Activated CD8-positive, alpha-beta memory T cell treated with anti-CD3 and anti-CD28 coated beads, Interleukin-2, amount 10 ng/mL, durations not matched to agents 7 days and 5 days (primary cell): ENCODE measurements around the gene NOS3. TPM values are rescaled to one million over a fixed set of nuclear protein-coding genes. Genes with fewer than 3 reads are reported as not detected.

ENCODE experiments used
- ATAC-seq: fragments of 150-1000 bp; cut with Tn5 transposase; one replicate; pipeline ENCODE4 v1.10.0; 2021; ENCODE audit warnings: moderate library complexity
- CTCF ChIA-PET: fragments of 350-600 bp; sonication (Branson Sonifier 250); formaldehyde crosslinking; loops from one replicate; lab custom pipeline; 2021; ENCODE audit warnings: antibody characterized with exemption; lab: Charles Lee
- DNase-seq: peaks from one replicate; pipeline ENCODE4 v3.0.0-alpha.2; 2020
- H3K27ac Mint-ChIP-seq: one replicate; pipeline ENCODE4 v1.8.0; 2021; ENCODE audit warnings: mild to moderate bottlenecking, mixed read lengths
- H3K27me3 Mint-ChIP-seq: one replicate; pipeline ENCODE4 v1.8.0; 2021; ENCODE audit warnings: mixed read lengths
- H3K36me3 Mint-ChIP-seq: one replicate; pipeline ENCODE4 v1.8.0; 2021; ENCODE audit warnings: mild to moderate bottlenecking, mixed read lengths
- H3K4me1 Mint-ChIP-seq: one replicate; pipeline ENCODE4 v1.8.0; 2021; ENCODE audit warnings: mixed read lengths
- H3K4me3 Mint-ChIP-seq: one replicate; pipeline ENCODE4 v1.8.0; 2021; ENCODE audit warnings: mild to moderate bottlenecking, moderate library complexity, mixed read lengths
- H3K9me3 Mint-ChIP-seq: one replicate; pipeline ENCODE4 v1.8.0; 2022; ENCODE audit warnings: low read depth, mixed read lengths
- total RNA-seq, 2 experiments: library from RNA; stranded (reverse); gene quantifications; one replicate each; pipeline ENCODE4 v1.2.3, GENCODE V29; 2021

Gene NOS3
- total RNA-seq = 10 to 100 TPM in 1 of 2 experiments, 1 to 10 TPM in 1; 6.4 to 10.8 TPM

DNA sequence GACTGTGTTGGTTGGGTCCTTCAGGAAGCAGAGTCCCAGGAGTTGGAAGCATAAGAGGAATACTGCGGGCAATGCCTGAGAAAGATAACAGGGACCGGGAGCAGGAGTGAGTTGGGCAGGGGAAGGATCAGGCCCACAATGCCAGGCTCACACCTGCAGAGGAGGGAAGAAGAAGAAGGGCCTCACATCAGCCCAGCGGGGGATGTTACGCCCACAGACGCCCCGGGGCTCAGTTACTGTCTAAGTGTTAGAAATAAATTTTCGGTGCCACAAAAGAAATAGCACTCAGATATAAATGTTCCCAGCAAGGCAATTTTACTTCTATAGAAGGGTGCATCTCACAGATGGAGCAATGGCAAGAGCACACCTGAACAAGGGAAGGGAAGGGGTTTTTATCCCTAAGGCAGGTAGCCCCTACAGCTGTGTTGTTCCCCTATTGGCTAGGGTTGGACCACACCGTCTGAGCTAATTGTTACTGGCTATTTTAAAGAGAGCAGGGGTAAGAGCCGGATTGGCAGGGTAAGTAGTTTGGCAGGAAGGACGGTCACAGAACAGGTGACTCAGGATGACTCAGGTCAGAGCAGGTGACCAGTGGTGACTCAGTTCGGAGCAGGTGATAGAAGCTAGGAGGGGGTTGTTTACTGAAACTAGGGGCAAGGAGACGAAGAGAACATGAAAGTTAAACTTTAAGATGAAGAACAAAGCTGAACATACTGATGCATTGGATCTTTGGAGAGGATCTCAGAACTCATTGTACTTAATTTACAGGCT, at the start of gene NOS3:
Gene NOS3, plus strand, starts transcription at position 602 of the 771 bp plus-strand sequence. CDS start 2,787 bp downstream, outside the sequence.
- Mint-ChIP-seq H3K27me3 (peaks cover 29% of the 10 kb centered on the region), H3K9me3 (no peaks in the 10 kb centered on the region), H3K4me3 (no peak within 1 kb of the TSS), H3K4me1 (peaks cover 10% of the 10 kb centered on the region), H3K36me3 (no peaks in the 10 kb centered on the region), H3K27ac (no peak within 1 kb of the TSS)
- DNase-seq (no peak), ATAC-seq (no peak)
- CTCF ChIA-PET = interaction anchor here (2.0 to 3.9 kb wide), 2 partner anchors 19 to 92 kb away, joined by 10 to 19 read pairs; no protein-coding TSS in a partner anchor

DNA sequence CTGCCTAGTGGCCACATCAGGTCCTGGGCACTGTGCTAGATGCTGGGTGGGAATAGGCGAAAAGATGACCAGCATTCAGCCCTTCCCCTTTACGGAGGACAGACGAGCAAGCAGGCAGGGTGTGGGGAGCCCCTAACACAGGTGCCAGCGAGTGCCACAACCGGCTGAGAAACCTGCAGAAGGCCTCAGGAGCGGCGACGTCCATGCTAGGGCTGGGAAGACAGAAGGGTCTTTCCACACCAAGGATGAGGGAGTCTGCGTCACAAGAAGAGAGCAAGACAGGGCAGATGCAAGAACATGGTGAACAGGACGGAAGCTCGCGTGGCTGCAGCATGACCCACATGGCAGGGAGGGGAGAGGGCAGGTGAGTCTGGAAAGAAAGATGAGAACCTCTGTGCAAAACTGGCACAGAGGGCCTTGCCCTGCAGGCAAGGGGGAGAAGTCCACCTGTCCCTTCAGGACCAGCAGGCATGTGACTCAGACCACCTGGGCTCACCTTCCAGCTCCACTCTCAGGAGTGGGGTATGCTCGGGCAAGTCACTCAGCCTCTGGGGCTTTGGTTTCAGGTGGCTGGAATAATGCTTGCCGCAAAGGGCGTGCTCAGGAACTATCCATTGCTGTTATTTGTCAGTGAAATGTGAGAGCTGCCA, 49.3 kb upstream of the NOS3 start:
- no peaks in the 10 kb centered on the region for H3K9me3 Mint-ChIP-seq
- no peaks in the 10 kb centered on the region for H3K36me3 Mint-ChIP-seq
- no peak for ATAC-seq
- CTCF ChIA-PET = no interaction called here
- DNase-seq = no peak
- H3K27ac Mint-ChIP-seq = no peak overlapping the region
- H3K4me1 Mint-ChIP-seq = peaks cover 29% of the 10 kb centered on the region
- no peak overlapping the region for H3K4me3 Mint-ChIP-seq
- H3K27me3 Mint-ChIP-seq = peaks cover 8% of the 10 kb centered on the region

DNA sequence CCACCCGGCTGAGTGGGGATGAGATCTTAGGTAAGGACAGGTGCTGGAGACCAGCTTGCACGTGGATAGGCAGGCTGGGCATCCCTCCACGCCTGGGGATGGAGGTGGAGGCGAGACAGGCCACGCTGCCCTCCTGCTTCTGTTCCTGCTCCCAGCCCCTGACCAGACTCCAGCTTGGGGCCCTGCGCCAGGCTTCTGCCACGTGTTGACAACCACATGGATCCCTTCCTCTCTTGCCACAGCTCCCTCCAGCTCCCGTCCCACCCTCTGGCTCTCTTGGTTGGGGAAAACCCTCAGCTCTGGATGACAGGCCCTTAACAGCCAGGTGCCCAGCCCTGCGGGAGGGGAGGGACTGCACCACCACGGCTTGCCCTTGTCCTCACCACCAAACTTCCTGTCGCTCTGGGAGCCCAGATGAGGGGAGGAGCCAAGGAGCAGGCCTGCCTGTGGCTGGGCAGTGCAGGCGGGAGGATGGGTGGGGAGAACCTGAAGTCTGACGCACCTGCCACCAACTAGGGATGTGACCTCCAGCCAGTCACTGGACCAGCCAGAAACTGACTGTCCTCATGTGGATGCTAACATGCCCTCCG, 48.7 kb upstream of the NOS3 start:
- CTCF ChIA-PET = no interaction called here

DNA sequence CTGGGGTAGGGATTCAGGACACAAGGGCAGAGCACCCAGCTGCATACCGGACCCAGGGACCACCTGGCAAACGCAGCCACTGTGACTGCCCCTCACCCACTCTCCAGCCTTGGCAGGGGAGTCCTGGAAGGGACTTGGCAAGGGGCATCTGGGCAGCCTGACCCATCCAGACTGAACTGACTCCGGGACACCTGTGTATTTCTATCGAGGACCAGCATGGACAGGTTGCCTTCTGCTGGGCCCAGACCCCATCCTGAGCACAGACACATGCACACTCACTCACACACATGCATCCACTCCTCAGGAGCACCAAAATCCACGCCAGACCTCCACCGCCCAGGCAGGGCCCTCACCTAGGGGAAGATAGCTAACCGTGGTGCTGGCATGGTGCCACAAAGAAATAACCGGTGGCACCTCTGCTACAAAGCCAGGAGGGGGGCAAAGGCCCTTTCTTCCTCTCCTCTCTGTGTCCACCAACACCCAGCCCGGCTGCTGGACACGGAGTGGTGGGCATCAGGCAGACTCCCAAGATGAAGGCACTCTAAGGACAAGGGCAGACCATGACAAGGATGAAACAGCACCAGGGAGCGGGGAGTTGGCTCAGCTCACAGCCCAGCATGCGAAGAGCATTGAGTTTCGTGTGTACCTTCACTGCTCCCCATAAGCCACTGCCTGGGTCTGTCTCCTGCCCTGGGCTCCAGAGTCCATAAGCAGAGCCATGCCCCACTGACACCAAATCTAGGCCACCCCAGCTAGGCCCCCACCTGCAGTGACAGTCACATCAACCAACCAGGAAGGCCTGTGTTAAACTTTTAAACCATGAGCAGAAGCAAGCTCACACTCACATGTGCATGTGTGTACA, 48.0 kb upstream of the NOS3 start:
- peaks cover 25% of the 10 kb centered on the region for H3K4me1 Mint-ChIP-seq
- no peaks in the 10 kb centered on the region for H3K36me3 Mint-ChIP-seq
- H3K4me3 Mint-ChIP-seq = no peak overlapping the region
- CTCF ChIA-PET = interaction anchor here (1.0 kb wide), 1 partner anchor 20 kb away, joined by 3 read pairs; no protein-coding TSS in a partner anchor
- no peak overlapping the region for H3K27ac Mint-ChIP-seq
- peaks cover 12% of the 10 kb centered on the region for H3K27me3 Mint-ChIP-seq
- ATAC-seq (no peak), DNase-seq (no peak)
- no peaks in the 10 kb centered on the region for H3K9me3 Mint-ChIP-seq

More for the DNA sequence above, 48.7 kb upstream of the NOS3 start:
- peak; percentile 75 for DNase-seq
- ATAC-seq = peak; percentile 84
- no peaks in the 10 kb centered on the region for H3K9me3 Mint-ChIP-seq
- no peak overlapping the region for H3K4me3 Mint-ChIP-seq
- peaks cover 12% of the 10 kb centered on the region for H3K27me3 Mint-ChIP-seq
- peaks cover 29% of the 10 kb centered on the region for H3K4me1 Mint-ChIP-seq
- no peaks in the 10 kb centered on the region for H3K36me3 Mint-ChIP-seq
- no peak overlapping the region for H3K27ac Mint-ChIP-seq

DNA sequence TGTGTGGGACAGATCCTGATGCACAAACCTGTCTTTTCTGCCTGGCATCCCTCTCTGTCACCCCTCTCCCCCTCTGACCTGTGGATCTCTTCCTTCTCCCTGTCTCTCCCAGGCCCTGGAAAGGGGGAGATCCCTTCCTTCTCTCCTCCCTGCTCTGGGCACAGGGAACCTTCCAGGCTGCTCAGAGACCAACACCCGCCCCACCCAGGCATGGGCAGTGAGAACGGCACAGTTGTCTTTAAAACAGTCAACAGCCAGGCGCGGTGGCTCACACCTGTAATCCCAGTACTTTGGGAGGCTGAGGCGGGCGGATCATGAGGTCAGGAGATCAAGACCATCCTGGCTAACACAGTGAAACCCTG, 47.4 kb upstream of the NOS3 start:
- no peak for DNase-seq

DNA sequence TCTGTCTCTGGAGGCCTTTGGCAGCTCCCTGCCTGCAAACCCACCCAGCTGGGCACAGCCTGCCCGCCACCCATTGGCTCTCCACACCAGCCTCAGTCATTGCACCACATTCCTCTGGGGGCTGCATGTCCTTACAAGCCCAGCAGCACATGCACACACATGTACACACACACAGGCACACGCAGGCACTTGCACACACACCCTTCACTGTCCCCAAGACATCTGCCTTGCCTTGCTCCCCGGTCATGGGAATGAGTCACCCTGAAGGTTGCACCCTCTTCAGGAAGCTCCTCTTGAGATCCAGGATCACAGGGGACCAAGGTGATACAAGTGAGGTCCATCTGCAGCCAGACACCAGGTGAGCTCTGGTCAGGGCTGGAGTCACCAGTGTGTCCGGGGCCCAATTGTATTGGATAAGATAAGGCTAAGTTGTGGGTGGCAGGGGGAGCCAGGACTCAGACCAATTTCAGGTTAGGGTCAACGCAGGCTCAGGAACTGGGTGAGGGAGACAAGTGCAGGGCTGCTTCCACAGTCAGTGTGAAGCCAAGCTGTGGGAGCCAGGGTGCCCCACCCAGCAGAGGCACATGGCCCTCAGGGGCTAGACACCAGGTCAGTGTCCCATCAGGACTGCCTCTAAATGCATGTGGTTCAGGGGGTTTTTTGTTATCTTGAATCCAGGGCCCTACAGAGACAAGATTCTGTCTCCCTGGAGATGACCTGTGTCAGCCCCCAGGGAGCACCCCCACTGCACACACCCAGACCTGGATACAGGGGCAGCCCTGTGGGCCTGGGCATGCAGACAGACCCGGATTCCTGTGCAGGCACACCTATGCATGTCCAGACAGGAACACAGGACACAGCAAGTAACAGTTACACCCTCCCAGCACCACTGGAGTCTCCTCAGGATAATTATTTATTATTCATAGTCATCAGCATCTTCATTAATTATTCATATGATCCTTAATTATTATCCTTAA, 46.5 kb upstream of the NOS3 start:
- no peak for ATAC-seq
- CTCF ChIA-PET = interaction anchor here (0.8 to 0.9 kb wide), 2 partner anchors 41 to 116 kb away, joined by 3 to 4 read pairs; no protein-coding TSS in a partner anchor

More for the DNA sequence above, 47.4 kb upstream of the NOS3 start:
- H3K36me3 Mint-ChIP-seq = no peaks in the 10 kb centered on the region
- no peak overlapping the region for H3K27ac Mint-ChIP-seq
- no peaks in the 10 kb centered on the region for H3K9me3 Mint-ChIP-seq
- CTCF ChIA-PET = interaction anchor here (0.9 to 1.0 kb wide), 2 partner anchors 20 to 117 kb away, joined by 3 read pairs; no protein-coding TSS in a partner anchor
- H3K4me3 Mint-ChIP-seq = no peak overlapping the region
- peaks cover 17% of the 10 kb centered on the region for H3K27me3 Mint-ChIP-seq
- no peak for ATAC-seq
- H3K4me1 Mint-ChIP-seq = peaks cover 19% of the 10 kb centered on the region

DNA sequence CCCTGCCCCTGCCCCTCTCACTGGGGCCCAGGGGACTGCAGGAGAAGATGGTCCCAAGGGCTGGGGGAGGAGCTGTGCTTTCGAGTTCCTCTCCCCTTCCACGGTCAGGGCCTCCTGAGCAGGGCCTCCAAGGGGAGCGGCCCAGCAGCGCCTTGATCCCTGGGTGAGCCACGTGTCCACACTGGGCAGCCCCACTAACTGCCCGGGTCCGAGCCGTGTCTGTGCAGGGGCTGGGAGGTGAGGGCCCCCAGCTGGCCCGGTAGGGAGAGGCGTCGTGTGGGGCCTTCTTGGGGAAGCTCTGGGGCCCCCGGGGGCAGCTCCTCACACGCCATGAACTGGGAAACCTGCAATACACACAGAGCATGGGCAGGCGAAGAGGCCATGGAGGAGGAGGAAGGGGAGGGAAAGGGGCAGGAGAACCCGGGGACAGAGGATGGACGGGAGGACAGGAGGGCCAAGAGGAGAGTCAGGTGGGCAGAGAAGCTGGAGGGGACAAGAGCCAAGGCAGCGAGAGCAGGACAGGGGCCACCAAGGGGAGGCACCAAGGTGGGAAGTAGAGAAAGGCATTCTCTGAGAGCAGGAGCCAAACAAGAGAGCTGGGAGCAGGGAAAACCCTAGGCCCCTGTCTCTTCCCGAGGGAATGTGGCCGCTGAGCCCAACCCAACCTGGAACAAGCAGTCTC, 45.5 kb upstream of the NOS3 start:
- Mint-ChIP-seq H3K27me3 (peaks cover 21% of the 10 kb centered on the region), H3K9me3 (no peaks in the 10 kb centered on the region), H3K36me3 (no peaks in the 10 kb centered on the region), H3K27ac (no peak overlapping the region), H3K4me3 (no peak overlapping the region), H3K4me1 (peaks cover 15% of the 10 kb centered on the region)
- DNase-seq = no peak
- ATAC-seq = no peak
- CTCF ChIA-PET = no interaction called here

More for the DNA sequence above, 46.5 kb upstream of the NOS3 start:
- Mint-ChIP-seq H3K4me1 (peaks cover 15% of the 10 kb centered on the region), H3K4me3 (no peak overlapping the region), H3K9me3 (no peaks in the 10 kb centered on the region), H3K27me3 (peaks cover 21% of the 10 kb centered on the region), H3K27ac (no peak overlapping the region), H3K36me3 (no peaks in the 10 kb centered on the region)
- DNase-seq = no peak

DNA sequence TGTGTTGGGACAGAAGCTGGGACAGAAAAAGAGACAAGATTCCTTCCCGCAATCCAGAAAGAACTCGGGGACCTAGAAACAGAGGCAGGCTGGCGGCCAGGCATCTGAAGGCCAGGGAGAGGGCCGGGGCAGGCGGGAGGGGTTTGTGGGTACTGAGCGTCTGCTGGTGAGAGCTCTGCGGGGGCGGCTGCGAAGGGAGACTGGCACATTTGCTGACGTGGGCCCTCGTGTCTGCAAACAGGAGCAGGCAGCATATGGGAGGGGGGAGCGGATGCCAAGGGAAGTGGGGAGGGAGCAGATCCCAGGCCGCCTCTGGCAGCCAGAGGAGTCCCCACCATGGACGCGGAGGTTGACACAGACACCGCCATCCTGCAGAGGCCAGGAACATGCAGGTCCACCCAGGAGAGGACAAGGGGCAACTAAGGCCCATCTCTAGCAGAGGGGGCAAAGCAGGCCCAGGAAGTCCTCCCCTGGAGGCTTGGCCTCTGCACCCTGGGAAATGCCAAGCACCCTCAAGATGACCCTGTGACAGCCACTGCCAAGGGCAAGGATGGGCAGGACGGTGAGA, 44.9 kb upstream of the NOS3 start:
- no peak overlapping the region for H3K4me3 Mint-ChIP-seq
- DNase-seq = no peak
- no peaks in the 10 kb centered on the region for H3K36me3 Mint-ChIP-seq
- H3K27ac Mint-ChIP-seq = no peak overlapping the region
- no peaks in the 10 kb centered on the region for H3K9me3 Mint-ChIP-seq
- H3K27me3 Mint-ChIP-seq = peaks cover 21% of the 10 kb centered on the region
- CTCF ChIA-PET = no interaction called here
- H3K4me1 Mint-ChIP-seq = peaks cover 15% of the 10 kb centered on the region
- no peak for ATAC-seq

DNA sequence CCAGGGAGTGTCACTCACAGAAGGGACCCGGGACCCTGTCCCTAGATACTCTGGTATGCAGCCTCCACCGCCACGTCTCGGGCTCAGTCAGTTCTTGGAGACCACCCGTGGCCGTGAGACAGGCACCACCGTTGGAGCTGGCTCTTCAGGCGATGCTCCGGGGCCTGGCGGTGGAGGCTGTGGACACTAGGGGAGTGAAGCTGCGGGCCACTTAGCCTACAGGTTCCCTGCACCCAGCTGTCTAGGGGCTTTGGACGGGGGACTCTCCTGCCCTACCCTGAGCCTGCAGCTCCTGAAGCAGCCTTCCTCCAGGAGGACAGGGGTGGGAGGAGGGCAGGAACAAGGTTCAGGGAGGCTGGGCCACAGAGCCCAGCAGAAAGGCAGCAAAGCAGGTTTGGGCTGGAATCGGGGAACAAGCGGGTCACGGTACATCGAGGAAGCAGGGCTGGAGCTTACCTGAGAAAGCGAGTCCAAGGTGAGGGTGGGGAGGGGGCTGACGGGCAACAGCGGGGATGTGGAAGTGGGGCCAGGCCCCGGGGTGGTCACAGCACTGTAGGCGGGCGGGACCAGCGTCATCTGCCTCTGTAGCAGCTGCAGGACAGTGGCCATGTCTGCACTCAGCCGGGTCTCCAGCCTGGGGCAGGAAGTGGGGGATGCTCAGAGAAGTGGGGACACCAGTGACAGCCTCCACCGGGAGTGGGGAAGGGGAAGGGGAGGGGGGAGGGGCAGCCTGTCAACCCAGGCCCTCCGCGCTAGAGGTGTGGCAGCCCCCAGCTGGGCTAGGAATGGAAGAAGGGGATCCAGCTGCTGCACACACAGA, 44.2 kb upstream of the NOS3 start:
- Mint-ChIP-seq H3K4me3 (no peak overlapping the region), H3K9me3 (no peaks in the 10 kb centered on the region), H3K27me3 (peaks cover 21% of the 10 kb centered on the region), H3K4me1 (peaks cover 12% of the 10 kb centered on the region), H3K27ac (no peak overlapping the region), H3K36me3 (no peaks in the 10 kb centered on the region)
- CTCF ChIA-PET = no interaction called here
- no peak for ATAC-seq
- DNase-seq = no peak

DNA sequence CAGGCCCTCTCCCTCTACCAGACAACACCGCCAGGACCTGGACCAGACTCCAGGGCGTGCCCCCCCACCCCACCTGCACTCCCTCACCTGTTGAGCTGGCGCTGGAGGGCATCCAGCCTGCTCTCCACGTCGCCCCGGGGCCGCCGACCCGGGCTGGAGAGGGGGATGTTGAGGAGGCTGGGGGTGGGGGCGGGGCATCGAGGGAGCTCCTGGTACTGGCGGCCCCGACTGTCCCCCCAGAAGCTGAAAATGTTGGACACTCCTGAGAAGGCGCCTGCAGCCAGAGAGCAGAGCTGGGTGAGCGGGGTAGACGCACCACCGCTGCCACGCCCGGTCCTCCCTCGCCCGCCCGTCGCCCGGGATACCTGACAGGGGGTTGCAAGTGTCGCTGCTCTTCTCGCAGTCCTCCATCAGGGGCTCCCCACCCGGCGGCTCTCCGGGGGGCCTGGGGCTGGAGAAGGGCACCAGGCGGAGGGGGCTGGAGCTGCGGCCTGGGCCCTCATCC, 43.5 kb upstream of the NOS3 start:
- H3K4me1 Mint-ChIP-seq = peaks cover 6% of the 10 kb centered on the region
- ATAC-seq (no peak), DNase-seq (no peak)
- H3K4me3 Mint-ChIP-seq = no peak overlapping the region
- no peaks in the 10 kb centered on the region for H3K36me3 Mint-ChIP-seq
- H3K27me3 Mint-ChIP-seq = peaks cover 21% of the 10 kb centered on the region
- H3K9me3 Mint-ChIP-seq = no peaks in the 10 kb centered on the region
- CTCF ChIA-PET = no interaction called here
- no peak overlapping the region for H3K27ac Mint-ChIP-seq
